SU-DHL-6 (cell line): ENCODE measurements around the gene ANKFY1.

Experiments used
- EZH2phosphoT487 ChIP-seq: fragments of 200-600 bp; sonication (generic), shearing (Covaris generic); conservative IDR thresholded peaks from 2 replicates; pipeline ENCODE4 v1.6.1; 2018; ENCODE audit warnings: mild to moderate bottlenecking, antibody characterized with exemption, low read length, moderate library complexity, mixed read lengths
- TF ChIP-seq, protein P1 (sequence below): fragments of 200-600 bp; sonication (generic); IDR thresholded peaks from one replicate; pipeline ENCODE4 v1.5.1; 2017; ENCODE audit warnings: antibody characterized with exemption, mild to moderate bottlenecking, low read length, moderate library complexity; ENCODE audit not compliant: insufficient read depth, poor library complexity, severe bottlenecking

- TF ChIP-seq, protein P1, sequence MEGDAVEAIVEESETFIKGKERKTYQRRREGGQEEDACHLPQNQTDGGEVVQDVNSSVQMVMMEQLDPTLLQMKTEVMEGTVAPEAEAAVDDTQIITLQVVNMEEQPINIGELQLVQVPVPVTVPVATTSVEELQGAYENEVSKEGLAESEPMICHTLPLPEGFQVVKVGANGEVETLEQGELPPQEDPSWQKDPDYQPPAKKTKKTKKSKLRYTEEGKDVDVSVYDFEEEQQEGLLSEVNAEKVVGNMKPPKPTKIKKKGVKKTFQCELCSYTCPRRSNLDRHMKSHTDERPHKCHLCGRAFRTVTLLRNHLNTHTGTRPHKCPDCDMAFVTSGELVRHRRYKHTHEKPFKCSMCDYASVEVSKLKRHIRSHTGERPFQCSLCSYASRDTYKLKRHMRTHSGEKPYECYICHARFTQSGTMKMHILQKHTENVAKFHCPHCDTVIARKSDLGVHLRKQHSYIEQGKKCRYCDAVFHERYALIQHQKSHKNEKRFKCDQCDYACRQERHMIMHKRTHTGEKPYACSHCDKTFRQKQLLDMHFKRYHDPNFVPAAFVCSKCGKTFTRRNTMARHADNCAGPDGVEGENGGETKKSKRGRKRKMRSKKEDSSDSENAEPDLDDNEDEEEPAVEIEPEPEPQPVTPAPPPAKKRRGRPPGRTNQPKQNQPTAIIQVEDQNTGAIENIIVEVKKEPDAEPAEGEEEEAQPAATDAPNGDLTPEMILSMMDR: no peak
- TF ChIP-seq EZH2phosphoT487: no peak
Measured at GRCh38 chr17:4214157-4214556, 49.6 kb downstream of the ANKFY1 start.
